HK-2 (cell line): ENCODE data around the gene APC2.
A peak's percentile ranks its signal among the peaks of the same experiment; 100 is the strongest.

Experiments used
- DNase-seq: peaks from one replicate; pipeline ENCODE4 v3.0.0-alpha.2; 2018; ENCODE audit not compliant: unreplicated experiment

The APC2 gene, protein sequence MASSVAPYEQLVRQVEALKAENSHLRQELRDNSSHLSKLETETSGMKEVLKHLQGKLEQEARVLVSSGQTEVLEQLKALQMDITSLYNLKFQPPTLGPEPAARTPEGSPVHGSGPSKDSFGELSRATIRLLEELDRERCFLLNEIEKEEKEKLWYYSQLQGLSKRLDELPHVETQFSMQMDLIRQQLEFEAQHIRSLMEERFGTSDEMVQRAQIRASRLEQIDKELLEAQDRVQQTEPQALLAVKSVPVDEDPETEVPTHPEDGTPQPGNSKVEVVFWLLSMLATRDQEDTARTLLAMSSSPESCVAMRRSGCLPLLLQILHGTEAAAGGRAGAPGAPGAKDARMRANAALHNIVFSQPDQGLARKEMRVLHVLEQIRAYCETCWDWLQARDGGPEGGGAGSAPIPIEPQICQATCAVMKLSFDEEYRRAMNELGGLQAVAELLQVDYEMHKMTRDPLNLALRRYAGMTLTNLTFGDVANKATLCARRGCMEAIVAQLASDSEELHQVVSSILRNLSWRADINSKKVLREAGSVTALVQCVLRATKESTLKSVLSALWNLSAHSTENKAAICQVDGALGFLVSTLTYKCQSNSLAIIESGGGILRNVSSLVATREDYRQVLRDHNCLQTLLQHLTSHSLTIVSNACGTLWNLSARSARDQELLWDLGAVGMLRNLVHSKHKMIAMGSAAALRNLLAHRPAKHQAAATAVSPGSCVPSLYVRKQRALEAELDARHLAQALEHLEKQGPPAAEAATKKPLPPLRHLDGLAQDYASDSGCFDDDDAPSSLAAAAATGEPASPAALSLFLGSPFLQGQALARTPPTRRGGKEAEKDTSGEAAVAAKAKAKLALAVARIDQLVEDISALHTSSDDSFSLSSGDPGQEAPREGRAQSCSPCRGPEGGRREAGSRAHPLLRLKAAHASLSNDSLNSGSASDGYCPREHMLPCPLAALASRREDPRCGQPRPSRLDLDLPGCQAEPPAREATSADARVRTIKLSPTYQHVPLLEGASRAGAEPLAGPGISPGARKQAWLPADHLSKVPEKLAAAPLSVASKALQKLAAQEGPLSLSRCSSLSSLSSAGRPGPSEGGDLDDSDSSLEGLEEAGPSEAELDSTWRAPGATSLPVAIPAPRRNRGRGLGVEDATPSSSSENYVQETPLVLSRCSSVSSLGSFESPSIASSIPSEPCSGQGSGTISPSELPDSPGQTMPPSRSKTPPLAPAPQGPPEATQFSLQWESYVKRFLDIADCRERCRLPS (N-terminal part only)

DNA sequence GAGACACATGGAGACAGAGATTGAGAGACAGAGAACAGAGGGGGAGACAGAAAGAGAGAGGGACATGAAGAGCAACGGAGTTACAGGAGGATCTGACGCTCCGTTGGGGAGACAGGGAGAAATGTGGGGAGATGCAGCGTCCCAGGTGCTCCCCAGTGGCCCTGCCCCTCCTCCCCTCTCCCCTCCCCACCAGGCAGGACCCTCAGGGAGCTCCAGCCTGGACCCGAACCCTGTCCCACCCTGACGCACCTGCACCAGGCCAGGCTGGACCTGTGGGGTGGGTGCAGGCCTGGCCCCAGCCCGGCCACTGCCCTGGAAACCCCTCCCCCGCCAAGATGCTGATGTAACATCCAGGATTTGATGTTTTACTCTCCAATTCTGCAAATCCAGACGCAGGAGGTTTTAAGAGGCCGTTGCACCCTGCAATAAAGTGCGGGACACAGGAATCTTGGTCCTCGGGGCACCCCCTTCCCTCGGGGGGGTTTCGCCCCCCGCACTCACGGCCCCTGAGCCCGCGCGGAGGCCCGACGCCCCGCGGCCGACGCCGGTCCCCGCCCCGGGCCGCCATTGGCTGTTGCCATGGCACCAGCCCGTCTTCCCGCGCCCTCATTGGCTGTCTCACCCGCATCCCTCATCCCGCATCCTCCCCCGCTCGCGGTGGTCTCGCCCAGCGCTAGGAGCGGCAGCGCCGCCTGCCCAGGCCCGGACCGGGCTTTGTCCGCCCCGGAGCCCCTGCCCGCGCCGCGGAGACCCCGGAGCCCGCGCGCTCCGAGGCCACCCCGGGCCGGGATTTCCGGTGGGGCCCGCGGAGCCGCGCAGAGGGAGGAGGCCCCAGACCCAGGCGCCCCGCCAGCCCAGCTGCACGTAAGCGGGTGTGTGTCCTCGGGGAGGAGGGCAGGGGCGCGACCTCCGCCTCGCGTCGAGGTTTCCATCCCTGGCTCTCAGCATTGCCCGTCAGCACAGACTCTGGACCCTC lies at the start of gene APC2:
TSS of gene APC2 (plus strand) at position 655 of the 976 bp plus-strand sequence. CDS start 2,881 bp downstream, outside the sequence.
- no peak for DNase-seq

DNA sequence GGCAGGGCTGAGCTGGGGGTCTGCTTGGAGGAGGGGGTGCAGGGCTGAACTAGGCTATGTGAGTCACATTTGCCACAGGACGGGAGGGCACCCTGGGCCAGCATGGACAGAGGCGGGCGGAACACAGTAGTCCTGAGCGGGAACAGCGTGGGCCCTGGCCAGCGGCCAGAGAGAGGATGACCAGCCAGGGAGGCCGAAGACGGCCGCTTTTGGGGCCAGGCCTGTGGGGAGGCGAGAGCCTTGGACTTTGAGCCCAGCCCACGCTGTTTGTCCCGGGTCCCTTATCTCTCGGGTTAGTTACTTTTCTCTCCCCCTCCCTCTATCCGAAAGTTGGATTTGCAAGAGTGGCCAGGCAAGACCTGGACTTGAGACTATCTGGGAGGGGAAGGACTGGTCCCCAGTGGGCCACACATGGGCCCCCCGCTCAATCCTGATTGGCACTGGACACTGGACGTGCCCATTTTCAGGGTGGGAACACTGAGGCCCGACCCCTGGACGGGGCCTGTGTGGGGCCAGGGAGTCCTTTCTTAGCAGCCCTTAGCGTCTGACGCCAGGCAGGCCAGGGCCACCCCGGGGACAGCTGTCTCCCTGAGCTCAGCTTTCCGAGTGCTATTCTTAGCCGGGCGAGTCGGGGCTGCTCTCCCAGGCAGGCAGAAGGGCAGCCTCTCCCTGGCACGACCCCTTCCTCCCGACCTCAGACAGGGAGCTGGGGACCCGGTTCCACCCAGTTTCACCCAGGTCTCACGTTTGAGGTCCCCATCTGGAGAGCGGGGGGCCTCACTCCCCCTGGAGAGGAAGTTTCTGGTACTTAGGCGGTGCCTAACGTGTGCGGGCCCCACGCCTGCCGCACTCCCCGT lies 49.4 kb upstream of the APC2 start:
- DNase-seq, result peak; percentile 43

- no peak for DNase-seq
Measured at GRCh38 chr19:1401138-1401888, 48.6 kb upstream of the APC2 start, which contains the start of gene GAMT. Gene GAMT (minus strand): TSS chr19:1401542. CDS start chr19:1401476, 66 bp downstream.

DNA sequence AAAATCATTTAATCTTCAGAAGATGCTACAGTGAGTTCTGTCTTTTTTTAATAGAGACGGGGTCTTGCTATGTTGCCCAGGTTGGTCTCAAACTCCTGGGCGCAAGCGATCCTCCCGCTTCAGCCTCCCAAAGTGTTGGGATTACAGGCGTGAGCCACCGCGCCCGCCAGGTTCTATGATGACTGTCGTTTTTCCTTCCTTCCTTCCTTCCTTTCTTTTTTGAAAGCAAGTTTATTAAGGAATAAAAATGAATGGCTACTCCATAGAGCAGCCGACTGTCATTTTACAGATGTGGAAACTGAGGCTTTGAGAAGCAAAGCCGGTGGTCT lies 48.1 kb upstream of the APC2 start:
- DNase-seq, result no peak

GRCh38 chr19:1402411-1403070 lies 47.4 kb upstream of the APC2 start:
- no peak for DNase-seq

DNA sequence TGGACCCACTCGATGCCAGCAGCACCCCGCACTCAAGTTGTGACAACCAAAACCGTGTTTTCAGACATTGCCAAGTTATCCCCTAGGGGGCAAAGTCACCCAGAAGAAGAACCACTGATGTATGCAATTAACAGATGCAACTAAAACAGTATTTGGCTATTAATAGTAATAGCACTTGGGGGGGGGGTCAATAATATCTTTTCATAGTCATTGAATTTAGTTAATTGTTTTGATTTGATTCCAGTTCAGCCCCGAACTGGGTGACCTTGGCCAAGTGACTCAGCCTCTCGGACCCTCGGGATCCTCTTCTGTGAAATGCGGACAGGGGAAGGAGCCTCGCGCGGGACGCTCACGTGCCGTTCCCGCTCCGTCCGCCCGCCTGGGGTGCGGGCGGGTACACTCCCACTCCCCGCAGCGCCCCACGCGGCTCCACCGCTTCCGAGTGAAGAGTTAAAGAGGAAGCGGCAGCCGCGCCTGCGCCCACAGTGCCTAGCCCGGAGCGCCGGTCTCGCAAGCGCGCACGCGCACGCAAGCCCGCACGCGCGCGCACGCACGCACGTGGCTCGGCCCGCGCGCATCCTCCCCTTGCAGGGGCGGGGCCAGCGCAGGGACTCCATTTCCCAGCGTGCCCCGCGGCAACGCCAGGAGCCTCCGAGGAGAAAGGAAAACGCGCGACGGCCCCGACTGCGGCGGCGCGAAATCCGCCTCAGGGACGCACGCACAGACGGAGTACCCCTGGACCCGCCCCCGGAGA lies 43.0 kb upstream of the APC2 start:
- peak; percentile 98 for DNase-seq

DNA sequence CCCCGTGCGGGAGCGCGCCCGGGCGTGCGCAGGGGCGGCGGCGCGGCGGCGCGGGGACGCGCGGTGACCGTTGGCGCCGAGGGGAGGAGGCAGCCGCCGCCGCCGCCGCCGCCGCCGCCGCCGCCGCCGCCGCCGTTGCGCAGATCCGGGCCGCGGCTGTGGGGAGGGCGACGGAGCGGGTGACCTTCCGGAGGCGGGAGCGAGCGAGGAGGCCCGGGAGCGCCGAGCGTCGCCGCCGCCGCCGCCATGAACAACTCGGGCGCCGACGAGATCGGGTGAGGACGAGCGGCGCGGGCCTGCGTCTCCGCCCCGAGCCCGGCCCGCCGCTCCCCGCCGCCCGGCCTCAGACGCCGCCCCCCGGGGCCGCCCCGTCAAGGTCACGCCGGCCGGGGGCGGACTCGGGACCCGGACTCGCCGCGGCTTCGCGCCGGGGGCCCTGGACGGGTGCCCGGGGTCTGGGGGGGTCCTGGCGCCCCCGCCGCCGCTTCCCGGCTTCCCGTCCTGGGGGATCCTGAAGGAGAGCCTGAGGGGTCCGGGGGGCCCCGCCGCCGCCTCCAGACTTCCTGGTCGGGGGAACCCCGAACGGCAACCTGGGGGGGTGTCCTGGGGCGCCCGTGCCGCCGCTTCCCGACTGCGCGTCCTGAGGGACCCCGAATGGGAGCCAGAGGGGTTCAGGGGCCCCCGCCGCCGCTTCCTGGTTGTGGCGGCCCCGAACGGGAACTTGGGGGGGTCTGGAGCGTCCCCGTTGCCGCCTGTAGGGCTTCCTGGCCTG lies 42.2 kb upstream of the APC2 start, which contains the start of gene DAZAP1:
TSS of gene DAZAP1 (plus strand) at position 59 of the 772 bp plus-strand sequence. CDS start at position 247, 188 bp downstream.
- peak; percentile 35 for DNase-seq

- DNase-seq, result peak; percentile 54
Measured at GRCh38 chr19:1408300-1409203, 41.4 kb upstream of the APC2 start.

- no peak for DNase-seq
Measured at GRCh38 chr19:1409204-1410005, 40.5 kb upstream of the APC2 start.

DNA sequence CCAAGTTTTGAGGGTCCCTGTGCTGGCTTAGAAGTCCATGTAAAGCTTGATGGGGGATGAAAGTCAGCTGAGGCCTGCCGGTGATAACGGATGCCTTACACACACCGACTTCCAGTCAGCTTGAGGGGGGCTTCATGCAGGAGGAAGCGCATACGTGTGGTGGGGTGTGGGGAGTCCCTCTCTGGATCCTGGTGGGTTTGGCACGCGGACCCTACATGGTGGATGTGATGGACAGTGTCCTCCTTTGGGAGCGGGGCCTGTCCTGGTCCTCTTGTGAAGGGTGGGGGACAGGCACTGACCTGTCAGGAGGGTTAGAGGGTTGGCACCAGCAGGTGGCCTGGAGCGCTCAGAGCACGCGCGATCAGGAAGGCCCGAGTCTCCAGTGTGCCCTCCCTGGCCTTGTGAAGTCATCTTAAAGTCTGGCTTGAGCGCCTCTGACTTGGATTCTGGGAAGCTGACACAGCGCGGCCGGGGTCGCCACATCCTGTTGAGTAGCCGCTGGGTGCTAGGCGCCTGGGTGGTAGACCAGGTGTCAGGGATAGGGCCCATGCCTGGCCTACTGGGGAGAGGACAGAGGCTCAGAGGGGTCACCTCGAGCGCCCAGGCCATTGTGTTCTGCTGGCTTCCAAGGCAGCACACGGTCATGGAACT lies 39.7 kb upstream of the APC2 start:
- peak; percentile 82 for DNase-seq

DNA sequence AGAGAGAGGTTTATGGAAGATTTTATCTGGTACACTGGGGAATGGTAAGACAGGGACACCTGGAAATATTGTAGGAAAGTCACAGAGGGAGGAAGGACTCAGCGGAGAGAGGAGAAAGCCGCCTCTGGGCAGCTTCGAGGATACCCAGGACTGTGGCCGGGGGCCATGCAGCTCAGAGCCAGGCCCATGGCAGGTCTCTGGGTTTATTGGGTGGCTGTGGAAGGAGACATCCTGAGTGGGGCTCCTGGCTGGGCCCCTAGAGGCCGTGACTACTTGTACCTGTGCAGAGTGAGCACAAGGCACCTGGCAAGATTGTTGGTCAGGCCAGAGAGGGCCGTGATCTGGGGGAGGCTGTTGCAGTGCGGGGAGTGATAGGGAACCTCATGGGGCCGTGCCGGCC lies 39.1 kb upstream of the APC2 start:
- no peak for DNase-seq

- DNase-seq, result no peak
Measured at GRCh38 chr19:1411255-1412191, 38.4 kb upstream of the APC2 start.

DNA sequence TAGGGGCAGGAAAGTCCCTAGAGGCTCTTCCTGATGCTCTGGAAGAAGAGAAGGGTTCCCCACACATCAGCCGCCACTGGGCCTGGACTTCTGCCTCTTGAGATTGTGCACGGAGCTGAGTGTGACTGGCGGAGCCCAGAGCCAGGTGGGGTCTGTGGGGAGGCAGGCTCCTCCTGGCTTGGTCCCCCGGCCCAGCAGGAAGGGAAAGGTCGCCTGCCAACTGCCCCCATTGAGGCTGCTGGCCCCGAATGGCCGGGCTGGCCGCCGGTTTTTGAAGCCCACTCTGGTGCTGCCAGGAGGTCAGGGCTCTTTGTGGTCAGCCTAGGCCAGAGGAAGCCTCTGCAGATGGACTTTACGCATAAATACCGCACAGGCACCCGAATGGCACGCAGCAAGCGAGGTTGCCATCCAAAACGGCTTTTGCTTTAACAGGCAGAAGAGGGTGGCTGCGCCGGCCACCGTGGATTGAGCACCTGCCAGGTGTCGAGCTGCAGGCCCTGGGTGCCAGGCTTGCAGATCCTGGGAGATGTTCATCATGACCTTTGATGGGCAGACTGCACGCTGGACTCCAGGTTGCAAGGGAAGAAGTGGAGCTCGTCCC lies 37.5 kb upstream of the APC2 start:
- DNase-seq, result no peak
